Subcutaneous adipose tissue (tissue), 4 donors: ENCODE results near the gene UFSP2. TPM values are rescaled to one million over a fixed set of nuclear protein-coding genes. Genes with fewer than 3 reads are reported as not detected.

ENCODE experiments used
- CTCF ChIP-seq: fragments of 450-650 bp; IDR thresholded peaks from one replicate; pipeline ENCODE4 v1.5.1; 2016; ENCODE audit warnings: low read depth, mild to moderate bottlenecking, control low read depth, antibody characterized with exemption, moderate library complexity
- total RNA-seq, 4 donors: library from RNA; depleted of rRNA; stranded (reverse); fragments of >200 nt; gene quantifications; one replicate each; pipeline ENCODE4 v1.1.0, GENCODE V29; 2016

Gene UFSP2
- total RNA-seq, 4 donors from 2014 or later = 22.9 to 43.6 (median 36.7) TPM

DNA sequence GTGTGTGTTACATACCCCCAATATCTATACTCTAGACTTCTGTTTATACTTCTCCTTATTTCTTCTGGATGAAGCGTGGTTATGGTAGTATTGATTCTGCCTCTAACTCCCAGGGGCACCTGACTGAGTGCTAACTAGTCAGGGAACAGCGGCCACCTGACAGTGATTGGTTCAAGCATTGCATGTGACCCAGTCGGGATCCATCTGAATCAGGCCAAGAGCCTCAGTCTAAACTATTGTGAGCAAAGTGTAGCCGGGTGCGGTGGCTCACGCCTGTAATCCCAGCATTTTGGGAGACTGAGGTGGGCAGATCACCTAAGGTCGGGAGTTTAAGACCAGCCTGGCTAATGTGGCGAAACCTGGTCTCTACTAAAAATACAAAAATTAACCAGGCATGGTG, 35.8 kb upstream of the UFSP2 start:
- TF ChIP-seq CTCF = no peak

DNA sequence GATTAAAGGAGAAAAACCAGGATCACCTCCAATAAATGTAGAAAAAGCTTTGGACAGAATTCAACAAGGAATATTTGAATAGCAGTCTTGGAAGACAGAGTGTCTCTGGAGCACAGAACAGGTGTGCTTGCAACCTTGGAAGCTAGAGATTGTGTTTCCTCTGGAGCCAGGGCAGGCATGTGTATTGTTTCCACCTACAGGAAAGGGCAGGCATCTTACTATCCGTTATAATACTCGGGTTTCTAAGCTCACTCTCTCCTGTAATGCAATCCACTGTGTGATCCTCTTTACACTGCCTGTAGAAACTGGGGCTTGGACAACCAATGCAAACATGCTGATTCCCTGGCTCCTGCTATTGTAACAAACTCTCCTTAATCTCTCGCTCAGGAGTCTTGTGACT, 31.4 kb upstream of the UFSP2 start:
- TF ChIP-seq CTCF = no peak

DNA sequence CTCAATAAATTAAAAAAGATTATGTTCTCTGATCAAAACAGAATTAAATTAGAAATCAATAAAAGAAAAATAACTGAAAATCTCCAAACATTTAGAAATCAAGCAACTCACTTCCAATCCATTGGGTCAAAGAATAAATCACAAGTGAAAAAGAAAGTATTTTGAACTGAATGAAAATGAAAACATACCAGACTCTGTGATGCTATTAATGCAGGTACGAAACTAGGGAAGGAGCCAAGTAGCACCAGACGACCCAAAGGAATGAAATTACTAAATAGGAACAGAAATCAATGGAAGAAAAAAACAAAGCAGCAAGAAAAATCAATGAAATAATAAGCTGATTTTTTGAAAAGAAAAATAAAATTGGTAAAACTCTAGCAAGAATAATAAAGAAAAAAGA, 30.4 kb upstream of the UFSP2 start:
- no peak for TF ChIP-seq CTCF

- no peak for TF ChIP-seq CTCF
These were observed 19.4 kb upstream of the UFSP2 start for GRCh38 chr4:185445209-185445608.

GRCh38 chr4:185441479-185441878, 15.7 kb upstream of the UFSP2 start:
- no peak for TF ChIP-seq CTCF

GRCh38 chr4:185437809-185438208, 12.0 kb upstream of the UFSP2 start:
- no peak for TF ChIP-seq CTCF

GRCh38 chr4:185435466-185435865, 9.7 kb upstream of the UFSP2 start:
- no peak for TF ChIP-seq CTCF
